HL-60 (cell line): ENCODE results near the gene PRR23A.

Source experiments
- DNase-seq, 2 experiments: peaks; one replicate each; pipeline ENCODE4 v3.0.0-alpha.2; 2010 to 2020; ENCODE audit warnings: low read depth in 1 of 2, low spot score in 1 of 2
- H3K27ac ChIP-seq: fragments of 250-450 bp; sonication (Bioruptor Pico); replicated peaks from 2 replicates; pipeline ENCODE4 v1.5.1; 2020; ENCODE audit warnings: mild to moderate bottlenecking, moderate library complexity
- H3K27me3 ChIP-seq: fragments of 250-450 bp; sonication (Bioruptor Pico); 2 replicates; pipeline ENCODE4 v1.5.1; 2021; ENCODE audit warnings: mild to moderate bottlenecking, moderate library complexity; ENCODE audit not compliant: insufficient read depth, poor library complexity, severe bottlenecking
- H3K4me3 ChIP-seq: replicated peaks from 2 replicates; pipeline ENCODE4 v1.5.1; 2011; ENCODE audit warnings: mild to moderate bottlenecking, control low read depth, low read length; ENCODE audit not compliant: insufficient read depth
- GABPA ChIP-seq: IDR thresholded peaks from 2 replicates; pipeline ENCODE4 v1.6.1; 2012; ENCODE audit warnings: low read depth
- POLR2AphosphoS5 ChIP-seq: IDR thresholded peaks from 2 replicates; pipeline ENCODE4 v1.6.1; 2012; ENCODE audit warnings: low read depth
- SPI1 ChIP-seq: IDR thresholded peaks from 2 replicates; pipeline ENCODE4 v1.6.1; 2012; ENCODE audit warnings: low read depth, mild to moderate bottlenecking, borderline replicate concordance
- TF ChIP-seq, protein P1 (sequence below): IDR thresholded peaks from 2 replicates; pipeline ENCODE4 v1.6.1; 2012; ENCODE audit warnings: low read depth; ENCODE audit not compliant: insufficient replicate concordance
- TF ChIP-seq, protein P2 (sequence below): IDR thresholded peaks from one replicate; pipeline ENCODE4 v1.5.1; 2011; ENCODE audit warnings: low read length, control low read depth, inconsistent platforms; ENCODE audit not compliant: insufficient read depth

PRR23A gene

DNA sequence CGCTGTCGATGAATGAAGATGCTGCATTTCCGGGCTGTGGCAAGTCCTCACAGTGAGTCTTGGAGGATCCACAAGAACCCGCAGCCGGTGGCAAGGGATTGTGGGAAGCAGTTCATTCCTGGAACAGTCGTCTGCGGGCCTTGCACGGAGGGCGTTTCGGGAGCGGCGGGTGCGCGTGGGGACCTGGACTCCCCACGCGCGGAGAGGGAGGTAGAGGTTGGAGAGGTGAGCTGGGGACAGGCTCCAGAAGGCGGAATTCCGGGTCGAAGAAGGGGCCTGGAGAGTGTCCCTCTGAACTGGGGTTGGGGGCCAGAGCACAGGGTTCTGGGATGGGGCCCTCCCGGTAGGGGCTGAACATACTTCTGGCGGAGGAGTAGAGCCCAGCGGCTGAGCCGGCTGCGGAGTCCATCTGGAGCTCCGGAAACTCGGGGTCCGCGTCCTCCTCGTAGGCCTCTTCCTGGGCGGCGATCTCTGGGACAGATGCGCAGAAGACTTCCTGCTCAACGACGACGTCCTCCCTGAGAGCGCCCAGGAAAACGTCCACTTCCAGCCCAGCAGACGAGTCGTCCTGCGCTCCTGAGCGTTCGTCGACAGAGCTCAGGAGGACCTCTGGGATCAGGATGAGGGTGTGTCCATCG lies 593 bp downstream of the PRR23A start:
- no peak for TF ChIP-seq POLR2AphosphoS5
- no peak for TF ChIP-seq SPI1
- TF ChIP-seq, protein P1, sequence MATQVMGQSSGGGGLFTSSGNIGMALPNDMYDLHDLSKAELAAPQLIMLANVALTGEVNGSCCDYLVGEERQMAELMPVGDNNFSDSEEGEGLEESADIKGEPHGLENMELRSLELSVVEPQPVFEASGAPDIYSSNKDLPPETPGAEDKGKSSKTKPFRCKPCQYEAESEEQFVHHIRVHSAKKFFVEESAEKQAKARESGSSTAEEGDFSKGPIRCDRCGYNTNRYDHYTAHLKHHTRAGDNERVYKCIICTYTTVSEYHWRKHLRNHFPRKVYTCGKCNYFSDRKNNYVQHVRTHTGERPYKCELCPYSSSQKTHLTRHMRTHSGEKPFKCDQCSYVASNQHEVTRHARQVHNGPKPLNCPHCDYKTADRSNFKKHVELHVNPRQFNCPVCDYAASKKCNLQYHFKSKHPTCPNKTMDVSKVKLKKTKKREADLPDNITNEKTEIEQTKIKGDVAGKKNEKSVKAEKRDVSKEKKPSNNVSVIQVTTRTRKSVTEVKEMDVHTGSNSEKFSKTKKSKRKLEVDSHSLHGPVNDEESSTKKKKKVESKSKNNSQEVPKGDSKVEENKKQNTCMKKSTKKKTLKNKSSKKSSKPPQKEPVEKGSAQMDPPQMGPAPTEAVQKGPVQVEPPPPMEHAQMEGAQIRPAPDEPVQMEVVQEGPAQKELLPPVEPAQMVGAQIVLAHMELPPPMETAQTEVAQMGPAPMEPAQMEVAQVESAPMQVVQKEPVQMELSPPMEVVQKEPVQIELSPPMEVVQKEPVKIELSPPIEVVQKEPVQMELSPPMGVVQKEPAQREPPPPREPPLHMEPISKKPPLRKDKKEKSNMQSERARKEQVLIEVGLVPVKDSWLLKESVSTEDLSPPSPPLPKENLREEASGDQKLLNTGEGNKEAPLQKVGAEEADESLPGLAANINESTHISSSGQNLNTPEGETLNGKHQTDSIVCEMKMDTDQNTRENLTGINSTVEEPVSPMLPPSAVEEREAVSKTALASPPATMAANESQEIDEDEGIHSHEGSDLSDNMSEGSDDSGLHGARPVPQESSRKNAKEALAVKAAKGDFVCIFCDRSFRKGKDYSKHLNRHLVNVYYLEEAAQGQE: no peak
- TF ChIP-seq GABPA: no peak
- TF ChIP-seq, protein P2, sequence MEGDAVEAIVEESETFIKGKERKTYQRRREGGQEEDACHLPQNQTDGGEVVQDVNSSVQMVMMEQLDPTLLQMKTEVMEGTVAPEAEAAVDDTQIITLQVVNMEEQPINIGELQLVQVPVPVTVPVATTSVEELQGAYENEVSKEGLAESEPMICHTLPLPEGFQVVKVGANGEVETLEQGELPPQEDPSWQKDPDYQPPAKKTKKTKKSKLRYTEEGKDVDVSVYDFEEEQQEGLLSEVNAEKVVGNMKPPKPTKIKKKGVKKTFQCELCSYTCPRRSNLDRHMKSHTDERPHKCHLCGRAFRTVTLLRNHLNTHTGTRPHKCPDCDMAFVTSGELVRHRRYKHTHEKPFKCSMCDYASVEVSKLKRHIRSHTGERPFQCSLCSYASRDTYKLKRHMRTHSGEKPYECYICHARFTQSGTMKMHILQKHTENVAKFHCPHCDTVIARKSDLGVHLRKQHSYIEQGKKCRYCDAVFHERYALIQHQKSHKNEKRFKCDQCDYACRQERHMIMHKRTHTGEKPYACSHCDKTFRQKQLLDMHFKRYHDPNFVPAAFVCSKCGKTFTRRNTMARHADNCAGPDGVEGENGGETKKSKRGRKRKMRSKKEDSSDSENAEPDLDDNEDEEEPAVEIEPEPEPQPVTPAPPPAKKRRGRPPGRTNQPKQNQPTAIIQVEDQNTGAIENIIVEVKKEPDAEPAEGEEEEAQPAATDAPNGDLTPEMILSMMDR: no peak
- DNase-seq: no peak
- H3K4me3 ChIP-seq: no peak overlapping the region
- H3K27ac ChIP-seq: no peak overlapping the region
- H3K27me3 ChIP-seq: no peaks in the 10 kb centered on the region

DNA sequence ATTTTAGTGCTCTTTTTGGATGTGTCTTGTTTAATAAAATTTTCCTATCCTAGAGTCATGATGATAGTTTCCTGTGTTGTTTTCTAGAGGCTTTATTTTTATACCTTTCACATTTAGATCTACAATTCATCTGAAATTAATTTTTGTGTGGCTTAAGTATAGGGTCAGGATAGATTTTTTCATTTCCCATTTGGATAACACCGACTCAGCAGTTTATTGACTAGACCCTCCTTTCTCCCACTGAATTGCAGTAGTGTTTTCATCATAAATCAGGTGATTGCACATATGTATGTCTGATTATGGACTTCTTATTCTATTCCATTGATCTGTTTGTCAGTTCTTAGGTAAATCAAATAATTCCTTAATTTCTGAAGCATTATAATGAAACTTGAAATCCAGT lies 10.4 kb downstream of the PRR23A start:
- H3K27ac ChIP-seq: no peak overlapping the region
- H3K27me3 ChIP-seq: no peaks in the 10 kb centered on the region
- no peak for DNase-seq
- no peak overlapping the region for H3K4me3 ChIP-seq
- TF ChIP-seq, protein P1: no peak
- TF ChIP-seq POLR2AphosphoS5 (no peak), SPI1 (no peak), GABPA (no peak)

DNA sequence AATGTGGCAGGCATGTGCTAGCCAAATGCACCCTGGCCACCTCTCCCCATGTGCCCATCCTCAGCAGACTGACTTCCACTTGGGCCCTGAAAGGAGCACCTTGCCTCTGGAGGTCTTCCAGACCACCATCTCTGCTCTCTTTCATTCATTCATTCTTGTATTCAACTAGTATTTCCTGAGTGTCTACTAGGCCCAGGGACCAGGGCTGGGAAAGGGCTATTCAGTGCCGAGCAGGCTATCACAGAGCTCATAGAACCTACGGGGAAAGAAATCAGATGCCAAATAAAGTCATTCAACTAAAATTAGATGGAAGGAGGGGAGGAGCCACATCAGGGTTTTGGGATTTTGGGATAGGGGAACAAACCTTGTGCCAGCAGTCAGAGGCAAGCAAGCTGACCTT lies 18.9 kb downstream of the PRR23A start:
- Histone ChIP-seq H3K4me3 (no peak overlapping the region), H3K27ac (no peak overlapping the region), H3K27me3 (no peaks in the 10 kb centered on the region)
- DNase-seq: no peak
- TF ChIP-seq POLR2AphosphoS5: no peak
- TF ChIP-seq, protein P1: no peak
- TF ChIP-seq, protein P2: no peak
- no peak for TF ChIP-seq SPI1
- no peak for TF ChIP-seq GABPA

DNA sequence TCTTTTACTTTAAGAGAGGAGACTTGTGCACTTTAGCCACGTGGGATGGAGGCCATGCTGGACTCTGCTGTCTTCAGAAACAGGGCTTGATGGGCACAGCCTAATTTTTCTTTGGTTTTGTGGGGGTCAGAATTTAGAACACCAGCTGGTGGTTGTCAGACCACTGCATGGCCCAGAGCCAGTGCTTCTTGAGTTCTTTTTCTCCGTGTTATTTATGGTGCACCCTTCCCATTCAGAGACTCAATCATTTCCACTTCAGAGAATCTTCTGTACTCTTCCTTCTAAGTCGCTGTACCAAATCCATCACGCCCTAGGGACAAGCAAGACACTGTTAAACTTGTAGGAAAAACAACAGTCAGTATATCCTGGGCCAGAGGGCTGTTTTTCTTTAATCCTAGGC lies 20.1 kb downstream of the PRR23A start:
- H3K4me3 ChIP-seq: no peak overlapping the region
- TF ChIP-seq, protein P1: no peak
- TF ChIP-seq SPI1 (no peak), POLR2AphosphoS5 (no peak), GABPA (no peak)
- TF ChIP-seq, protein P2: no peak
- no peaks in the 10 kb centered on the region for H3K27me3 ChIP-seq
- no peak overlapping the region for H3K27ac ChIP-seq
- DNase-seq: no peak
